BLaER1 treated with 17β-estradiol and CSF1 and Interleukin-3, amounts not matched to agents 10 nM and 100 nM (cell line): ENCODE measurements around the gene RNF212.
A peak's percentile ranks its signal among the peaks of the same experiment; 100 is the strongest.
"Not testable (repeated sequence)": the region's sequence is repeated elsewhere in the genome, so short reads cannot be mapped to it uniquely, and the experiment has no call there.

Experiments used
- H3K27ac ChIP-seq, 11 experiments: shearing (Covaris generic); formaldehyde crosslinking; 2 replicates each; pipeline ENCODE4 v1.8.1; 2022
- H3K27me3 ChIP-seq, 11 experiments: shearing (Covaris generic); formaldehyde crosslinking; 2 replicates each; pipeline ENCODE4 v1.8.1; 2022
- H3K36me3 ChIP-seq, 11 experiments: shearing (Covaris generic); formaldehyde crosslinking; 2 replicates each; pipeline ENCODE4 v1.8.1; 2022
- H3K4me1 ChIP-seq, 10 experiments: shearing (Covaris generic); formaldehyde crosslinking; 2 replicates each; pipeline ENCODE4 v1.8.1; 2022
- H3K4me2 ChIP-seq, 11 experiments: shearing (Covaris generic); formaldehyde crosslinking; 2 replicates each; pipeline ENCODE4 v1.8.1; 2022
- H3K4me3 ChIP-seq, 10 experiments: shearing (Covaris generic); formaldehyde crosslinking; 2 replicates each; pipeline ENCODE4 v1.8.1; 2022
- H3K9ac ChIP-seq, 11 experiments: shearing (Covaris generic); formaldehyde crosslinking; 2 replicates each; pipeline ENCODE4 v1.8.1; 2022
- H3K9me3 ChIP-seq, 11 experiments: shearing (Covaris generic); formaldehyde crosslinking; replicated peaks in 1 of 11; 2 replicates each; pipeline ENCODE4 v1.8.1; 2022
- H4K20me1 ChIP-seq, 11 experiments: shearing (Covaris generic); formaldehyde crosslinking; 2 replicates each; pipeline ENCODE4 v1.8.1; 2022
- Cebpa-rat ChIP-seq, 11 experiments: shearing (Covaris generic); IDR thresholded peaks; 2 replicates each; pipeline ENCODE4 v1.8.1; 2022

Gene RNF212

GRCh38 chr4:1130316-1131186, 17.2 kb upstream of the RNF212 start:
- no peaks in the 10 kb centered on the region for H3K36me3 ChIP-seq
- no peaks in the 10 kb centered on the region for H4K20me1 ChIP-seq
- peaks cover 13 to 42% (median 26%) of the 10 kb centered on the region in 10 experiments for H3K4me1 ChIP-seq
- no peak for TF ChIP-seq Cebpa-rat (IDR thresholded peaks at IDR 0.05)
- no peaks in the 10 kb centered on the region; a peak in 1 of 22 replicates for H3K27me3 ChIP-seq
- no peak overlapping the region for H3K4me3 ChIP-seq
- H3K9me3 ChIP-seq: no peaks in the 10 kb centered on the region
- H3K27ac ChIP-seq: no peak overlapping the region
- H3K9ac ChIP-seq: no peak overlapping the region
- H3K4me2 ChIP-seq: no peak overlapping the region

- Histone ChIP-seq H3K4me3 (no peak overlapping the region), H3K9me3 (no peaks in the 10 kb centered on the region), H3K27me3 (no peaks in the 10 kb centered on the region), H3K4me2 (no peak overlapping the region), H3K4me1 (peaks cover 0 to 6% (median 0%) of the 10 kb centered on the region in 10 experiments; a peak in 5 of 20 replicates), H3K27ac (no peak overlapping the region), H4K20me1 (no peaks in the 10 kb centered on the region), H3K9ac (no peak overlapping the region), H3K36me3 (no peaks in the 10 kb centered on the region)
- no peak for TF ChIP-seq Cebpa-rat (IDR thresholded peaks at IDR 0.05)
These were observed 13.1 kb upstream of the RNF212 start for GRCh38 chr4:1126506-1126905.

GRCh38 chr4:1125466-1125865, 12.1 kb upstream of the RNF212 start:
- not testable (repeated sequence) for H3K27ac ChIP-seq

GRCh38 chr4:1124818-1125217, 11.5 kb upstream of the RNF212 start:
- H3K4me3 ChIP-seq: no peak overlapping the region
- no peak overlapping the region for H3K4me2 ChIP-seq
- H3K36me3 ChIP-seq: no peaks in the 10 kb centered on the region

More at GRCh38 chr4:1125466-1125865, 12.1 kb upstream of the RNF212 start:
- H3K9ac ChIP-seq, H3K4me2 ChIP-seq, H3K9me3 ChIP-seq, H3K36me3 ChIP-seq, H3K27me3 ChIP-seq, H4K20me1 ChIP-seq, H3K4me1 ChIP-seq, H3K4me3 ChIP-seq: not testable (repeated sequence)

GRCh38 chr4:1122505-1122904, 9.1 kb upstream of the RNF212 start:
- no peaks in the 10 kb centered on the region for H4K20me1 ChIP-seq
- no peaks in the 10 kb centered on the region for H3K27me3 ChIP-seq
- no peak for TF ChIP-seq Cebpa-rat (IDR thresholded peaks at IDR 0.05)
- no peaks in the 10 kb centered on the region for H3K4me1 ChIP-seq
- no peaks in the 10 kb centered on the region for H3K9me3 ChIP-seq
- no peak overlapping the region for H3K4me3 ChIP-seq
- H3K4me2 ChIP-seq: no peak overlapping the region
- H3K27ac ChIP-seq: no peak overlapping the region
- no peak overlapping the region for H3K9ac ChIP-seq
- no peaks in the 10 kb centered on the region for H3K36me3 ChIP-seq

More at GRCh38 chr4:1124818-1125217, 11.5 kb upstream of the RNF212 start:
- no peak overlapping the region for H3K27ac ChIP-seq
- H3K9ac ChIP-seq: no peak overlapping the region
- no peak for TF ChIP-seq Cebpa-rat (IDR thresholded peaks at IDR 0.05)
- no peaks in the 10 kb centered on the region for H3K4me1 ChIP-seq
- H3K27me3 ChIP-seq: no peaks in the 10 kb centered on the region
- H3K9me3 ChIP-seq: no peaks in the 10 kb centered on the region
- H4K20me1 ChIP-seq: no peaks in the 10 kb centered on the region

GRCh38 chr4:1116838-1117237, 3.5 kb upstream of the RNF212 start:
- Histone ChIP-seq H3K27me3 (peaks cover 0 to 6% (median 0%) of the 10 kb centered on the region in 11 experiments; a peak in 7 of 22 replicates), H3K4me3 (no peak overlapping the region), H3K4me1 (peaks cover 6 to 15% (median 10%) of the 10 kb centered on the region in 10 experiments), H3K9ac (no peak overlapping the region), H3K4me2 (no peak overlapping the region), H4K20me1 (no peaks in the 10 kb centered on the region), H3K9me3 (no peaks in the 10 kb centered on the region), H3K27ac (no peak overlapping the region), H3K36me3 (no peaks in the 10 kb centered on the region)
- no peak for TF ChIP-seq Cebpa-rat (IDR thresholded peaks at IDR 0.05)

GRCh38 chr4:1115528-1116293, 2.3 kb upstream of the RNF212 start:
- H3K27ac ChIP-seq: no peak overlapping the region
- no peak for TF ChIP-seq Cebpa-rat (IDR thresholded peaks at IDR 0.05)
- H3K9ac ChIP-seq: no peak overlapping the region

GRCh38 chr4:1112821-1113182, 562 bp downstream of the RNF212 start:
- H3K4me1 ChIP-seq: peaks cover 8 to 46% (median 31%) of the 10 kb centered on the region in 10 experiments
- no peak overlapping the region for H3K9ac ChIP-seq
- H3K27me3 ChIP-seq: peaks cover 4 to 23% (median 16%) of the 10 kb centered on the region in 11 experiments; a peak in 19 of 22 replicates
- no peaks in the 10 kb centered on the region for H4K20me1 ChIP-seq
- no peaks in the 10 kb centered on the region for H3K36me3 ChIP-seq
- no peak overlapping the region for H3K4me3 ChIP-seq
- TF ChIP-seq Cebpa-rat (IDR thresholded peaks at IDR 0.05): no peak
- no peak overlapping the region for H3K4me2 ChIP-seq
- no peaks in the 10 kb centered on the region for H3K9me3 ChIP-seq
- no peak overlapping the region for H3K27ac ChIP-seq

More at GRCh38 chr4:1115528-1116293, 2.3 kb upstream of the RNF212 start:
- Histone ChIP-seq H3K4me3 (no peak overlapping the region), H4K20me1 (no peaks in the 10 kb centered on the region), H3K4me2 (no peak overlapping the region), H3K36me3 (no peaks in the 10 kb centered on the region), H3K27me3 (peaks cover 2 to 17% (median 6%) of the 10 kb centered on the region in 11 experiments; a peak in 19 of 22 replicates), H3K4me1 (peaks cover 8 to 24% (median 17%) of the 10 kb centered on the region in 10 experiments), H3K9me3 (no peaks in the 10 kb centered on the region)

GRCh38 chr4:1112174-1112820, 1.1 kb downstream of the RNF212 start:
- H3K4me3 ChIP-seq: peak overlapping the region in 8 of 10 experiments; percentile 19 to 61 (median 41); a peak in 11 of 20 replicates
- H3K9me3 ChIP-seq: no peaks in the 10 kb centered on the region
- TF ChIP-seq Cebpa-rat (IDR thresholded peaks at IDR 0.05): no peak
- peaks cover 8 to 46% (median 31%) of the 10 kb centered on the region in 10 experiments for H3K4me1 ChIP-seq
- peak overlapping the region in 10 of 11 experiments; percentile 45 to 71 (median 57); a peak in 17 of 22 replicates for H3K9ac ChIP-seq
- no peaks in the 10 kb centered on the region for H4K20me1 ChIP-seq
- H3K27me3 ChIP-seq: peaks cover 4 to 23% (median 16%) of the 10 kb centered on the region in 11 experiments; a peak in 19 of 22 replicates
- peak overlapping the region in 7 of 11 experiments; percentile 24 to 76 (median 55); a peak in 11 of 22 replicates for H3K27ac ChIP-seq
- H3K4me2 ChIP-seq: peak overlapping the region; percentile 72 to 95 (median 84)
- H3K36me3 ChIP-seq: no peaks in the 10 kb centered on the region
